HG03558 (cell line): ENCODE measurements around the gene METTL9.
"Not testable (repeated sequence)": the region's sequence is repeated elsewhere in the genome, so short reads cannot be mapped to it uniquely, and the experiment has no call there.

Experiments
- ATAC-seq: cut with Tn5 transposase; IDR thresholded peaks from one replicate; pipeline ENCODE4 v1.9.1; 2021; ENCODE audit warnings: moderate number of reproducible peaks; ENCODE audit not compliant: unreplicated experiment; ENCODE audit errors: extremely low read depth

Gene METTL9

GRCh38 chr16:21570676-21571017 is 28.7 kb upstream of the METTL9 start:
- ATAC-seq, result no peak

- not testable (repeated sequence) for ATAC-seq
Measured at GRCh38 chr16:21573506-21573905, 25.9 kb upstream of the METTL9 start.

GRCh38 chr16:21574372-21574771 is 25.0 kb upstream of the METTL9 start:
- no peak for ATAC-seq

- ATAC-seq, result not testable (repeated sequence)
Measured at GRCh38 chr16:21576323-21576722, 23.1 kb upstream of the METTL9 start.

- not testable (repeated sequence) for ATAC-seq
Measured at GRCh38 chr16:21577487-21577886, 21.9 kb upstream of the METTL9 start.

- not testable (repeated sequence) for ATAC-seq
Measured at GRCh38 chr16:21578311-21578710, 21.1 kb upstream of the METTL9 start.

GRCh38 chr16:21580131-21580530 is 19.2 kb upstream of the METTL9 start:
- not testable (repeated sequence) for ATAC-seq

- ATAC-seq, result no peak
Measured at GRCh38 chr16:21580807-21581206, 18.6 kb upstream of the METTL9 start.

- ATAC-seq, result no peak
Measured at GRCh38 chr16:21584817-21585216, 14.6 kb upstream of the METTL9 start.

GRCh38 chr16:21588593-21588992 is 10.8 kb upstream of the METTL9 start:
- ATAC-seq, result not testable (repeated sequence)

- ATAC-seq, result no peak
Measured at GRCh38 chr16:21589551-21589950, 9.8 kb upstream of the METTL9 start.

GRCh38 chr16:21590287-21590686 is 9.1 kb upstream of the METTL9 start:
- ATAC-seq, result no peak

- no peak for ATAC-seq
Measured at GRCh38 chr16:21590796-21591195, 8.6 kb upstream of the METTL9 start.

GRCh38 chr16:21592191-21592590 is 7.2 kb upstream of the METTL9 start:
- no peak for ATAC-seq

- no peak for ATAC-seq
Measured at GRCh38 chr16:21593530-21594289, 5.7 kb upstream of the METTL9 start.

GRCh38 chr16:21597561-21598030 is 1.8 kb upstream of the METTL9 start:
- ATAC-seq, result no peak

GRCh38 chr16:21598206-21598605 is 1.2 kb upstream of the METTL9 start:
- no peak for ATAC-seq

GRCh38 chr16:21598701-21599121 is 666 bp upstream of the METTL9 start:
- ATAC-seq, result no peak

- no peak for ATAC-seq
Measured at GRCh38 chr16:21600031-21600773, 825 bp downstream of the METTL9 start.

- ATAC-seq, result no peak
Measured at GRCh38 chr16:21602785-21603184, 3.4 kb downstream of the METTL9 start.

GRCh38 chr16:21603928-21604327 is 4.6 kb downstream of the METTL9 start:
- no peak for ATAC-seq
